Dermis blood vessel endothelial cell (primary cell): Measurements from ENCODE around the gene KCP. TPM values are rescaled to one million over a fixed set of nuclear protein-coding genes. Genes with fewer than 3 reads are reported as not detected.
A peak's percentile ranks its signal among the peaks of the same experiment; 100 is the strongest.

Experiments used
- DNase-seq: peaks from one replicate; pipeline ENCODE4 v3.0.0; 2010
- total RNA-seq: library from RNA; depleted of rRNA; stranded (reverse); fragments of >200 nt; gene quantifications from 2 replicates; pipeline ENCODE4 v1.2.3, GENCODE V29; 2014

The KCP gene
- total RNA-seq, 1 donor from 2014 or later: 0.17 TPM

DNA sequence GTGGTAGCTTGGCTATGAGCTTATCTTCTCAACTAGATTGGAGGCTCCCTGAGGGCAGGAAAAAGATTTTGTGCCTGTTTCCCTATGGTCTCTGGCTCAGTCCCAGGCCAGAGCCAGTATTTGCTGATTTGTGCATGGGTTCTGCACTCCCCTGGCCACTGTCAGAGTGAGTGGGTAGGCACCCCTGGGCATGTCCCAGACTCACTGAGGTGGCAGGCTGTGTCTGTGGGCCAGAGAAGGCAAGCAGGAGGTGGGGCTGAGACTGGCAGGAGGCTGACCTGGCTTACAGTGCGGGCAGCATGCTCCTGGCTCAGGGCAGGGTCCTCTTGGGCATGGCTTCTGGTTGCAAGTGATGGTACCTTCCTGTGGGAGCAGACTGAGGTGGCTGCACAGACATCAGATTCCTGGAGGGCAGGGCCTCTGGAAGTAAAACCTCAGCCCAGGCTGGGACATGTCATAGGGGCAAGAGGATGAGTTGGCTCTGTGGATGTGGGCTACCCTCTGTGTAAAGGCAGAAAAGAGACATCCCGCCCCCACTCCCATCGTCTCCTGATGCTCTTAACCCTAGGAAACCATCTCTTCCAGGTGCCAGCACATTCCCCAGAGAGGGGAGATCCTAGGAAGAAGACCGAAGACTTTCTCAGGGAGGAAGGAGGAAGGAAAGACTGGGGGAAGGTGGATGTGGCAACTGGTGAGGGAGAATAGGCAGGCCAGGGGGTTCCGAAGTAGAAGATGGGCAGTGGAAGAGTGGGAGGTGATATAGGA lies 4.3 kb downstream of the KCP start:
- no peak for DNase-seq

GRCh38 chr7:128904381-128905197 lies 5.9 kb downstream of the KCP start:
- DNase-seq: peak; percentile 74

- no peak for DNase-seq
Observed at GRCh38 chr7:128903621-128904361, 6.7 kb downstream of the KCP start.

GRCh38 chr7:128902761-128903585 lies 7.5 kb downstream of the KCP start:
- DNase-seq: peak; percentile 15

GRCh38 chr7:128900237-128900636 lies 10.3 kb downstream of the KCP start:
- DNase-seq: no peak

DNA sequence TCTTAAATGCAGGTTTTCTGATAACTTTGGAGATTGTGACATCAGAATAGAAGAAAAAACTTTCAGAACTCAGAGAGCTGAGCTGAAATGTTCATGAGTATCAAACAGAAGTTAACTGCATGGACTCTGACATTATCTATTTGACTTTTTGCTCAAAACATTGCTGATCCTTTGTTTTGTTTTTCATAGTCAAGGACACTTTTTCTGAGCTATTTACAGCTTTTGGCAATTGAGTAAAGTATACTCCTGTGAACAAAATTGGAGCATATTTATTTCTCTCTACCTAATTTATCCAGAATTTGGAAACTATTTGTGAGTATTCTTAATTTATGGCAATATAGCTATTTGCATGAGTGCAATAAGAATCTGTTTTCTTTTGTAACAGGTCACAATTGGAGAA lies 11.1 kb downstream of the KCP start:
- no peak for DNase-seq

GRCh38 chr7:128895320-128895719 lies 15.2 kb downstream of the KCP start:
- no peak for DNase-seq

DNA sequence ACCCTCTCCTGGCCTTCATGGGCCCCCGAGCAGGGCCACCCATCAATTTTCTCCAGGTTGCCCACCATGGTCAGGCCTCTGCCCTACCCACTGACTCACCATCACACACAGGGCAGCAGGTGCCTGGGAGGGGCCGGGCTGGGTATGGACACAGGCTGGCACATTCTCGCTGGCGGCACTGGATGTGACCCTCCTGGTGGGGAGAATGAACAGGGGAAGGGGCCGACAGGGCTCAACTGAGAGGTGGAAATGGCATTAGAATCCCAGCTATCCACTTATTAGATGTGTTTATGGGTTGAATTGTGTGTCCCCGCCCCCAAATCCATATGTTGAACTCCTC lies 16.4 kb downstream of the KCP start:
- no peak for DNase-seq

DNA sequence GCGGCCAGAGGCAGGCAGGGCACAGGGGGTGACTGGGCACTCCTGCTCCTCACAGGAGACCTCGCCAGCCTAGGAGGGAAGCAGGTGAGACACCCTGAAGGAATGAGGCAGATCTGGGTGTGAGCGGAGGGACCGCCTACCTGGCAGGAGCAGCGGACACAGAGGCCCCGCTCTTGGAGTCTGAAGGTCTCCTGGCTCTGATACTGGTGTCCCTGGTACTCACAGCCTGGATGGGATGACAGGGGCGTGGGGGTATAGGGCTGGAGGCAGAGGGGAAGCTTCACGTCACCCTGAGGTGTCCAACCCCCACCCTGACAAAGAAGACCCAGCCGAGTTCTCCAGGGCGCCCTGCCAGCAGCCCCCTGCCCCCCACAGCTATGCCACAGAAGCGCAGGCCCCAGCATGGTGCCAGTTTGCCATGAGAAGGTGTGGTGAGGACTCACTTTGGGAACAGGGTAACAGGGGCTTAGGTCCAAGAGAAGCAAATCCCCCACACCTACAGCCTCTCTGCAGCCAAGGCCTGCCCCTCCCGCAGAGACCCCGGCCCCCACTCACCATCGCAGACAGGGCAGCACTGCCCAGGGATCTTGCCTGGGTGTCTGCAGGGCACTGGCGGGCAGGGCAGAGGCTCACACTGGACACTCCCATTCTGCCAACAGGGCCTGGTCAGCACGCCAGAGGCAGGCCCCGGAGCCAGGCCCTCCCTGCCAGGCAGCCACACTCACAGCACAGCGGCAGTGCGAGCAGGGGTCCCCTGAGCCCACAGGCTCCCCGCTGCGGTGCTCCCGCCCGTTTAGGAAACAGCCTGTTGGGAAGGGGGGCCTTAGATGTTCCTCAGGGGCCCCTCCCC lies 17.0 kb downstream of the KCP start:
- DNase-seq: no peak

DNA sequence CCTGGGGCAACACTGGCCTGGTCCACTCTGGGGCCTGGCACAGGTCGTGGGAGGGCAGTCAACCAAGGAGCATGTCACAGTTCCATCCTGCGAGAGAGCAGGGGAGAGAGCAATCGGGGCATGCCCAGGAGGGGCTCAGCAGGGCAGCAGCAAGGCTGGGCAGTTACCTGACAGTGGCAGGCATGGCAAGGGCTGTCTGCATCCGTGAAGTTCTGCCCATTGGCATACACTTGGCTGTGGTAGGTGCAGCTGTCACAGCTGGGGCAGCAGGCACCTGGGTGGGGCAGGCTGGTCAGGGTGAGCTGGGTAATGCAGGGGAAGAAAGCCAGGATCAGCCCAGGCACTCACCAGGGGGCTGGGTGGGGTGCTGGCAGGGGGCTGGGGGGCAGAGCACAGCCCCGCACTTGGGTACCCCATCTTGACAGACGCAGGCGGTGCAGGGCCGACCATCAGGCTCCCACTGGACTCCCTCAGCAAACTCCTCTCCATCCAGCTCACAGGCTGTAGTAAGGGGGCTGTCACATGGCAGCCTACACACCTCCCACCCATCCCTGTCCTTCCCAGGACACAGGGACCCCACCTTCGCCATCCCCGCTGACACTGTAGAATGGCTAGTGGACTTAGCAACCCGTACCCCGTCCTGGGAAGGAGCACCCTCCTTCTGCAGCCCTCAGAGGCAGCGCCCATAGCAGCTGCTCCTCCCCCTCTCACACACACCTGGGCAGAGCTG lies 17.8 kb downstream of the KCP start:
- no peak for DNase-seq

DNA sequence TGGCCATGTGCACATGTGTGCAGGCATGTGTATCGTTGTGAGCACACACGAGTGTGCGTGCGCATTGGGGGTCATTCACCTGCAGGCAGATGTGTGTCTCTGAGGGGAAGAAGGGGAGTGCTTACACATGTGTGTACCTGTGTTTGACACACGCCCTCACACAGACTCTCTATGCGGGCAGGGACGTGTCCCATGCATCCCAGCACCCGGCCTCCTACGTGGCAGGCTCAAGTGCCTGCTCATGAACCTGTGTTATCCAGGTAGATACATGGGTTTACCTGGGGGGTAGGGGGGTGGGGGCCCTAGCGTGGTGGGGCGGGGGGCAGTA lies 18.6 kb downstream of the KCP start:
- no peak for DNase-seq

GRCh38 chr7:128891110-128891941 lies 19.2 kb downstream of the KCP start:
- DNase-seq: no peak

DNA sequence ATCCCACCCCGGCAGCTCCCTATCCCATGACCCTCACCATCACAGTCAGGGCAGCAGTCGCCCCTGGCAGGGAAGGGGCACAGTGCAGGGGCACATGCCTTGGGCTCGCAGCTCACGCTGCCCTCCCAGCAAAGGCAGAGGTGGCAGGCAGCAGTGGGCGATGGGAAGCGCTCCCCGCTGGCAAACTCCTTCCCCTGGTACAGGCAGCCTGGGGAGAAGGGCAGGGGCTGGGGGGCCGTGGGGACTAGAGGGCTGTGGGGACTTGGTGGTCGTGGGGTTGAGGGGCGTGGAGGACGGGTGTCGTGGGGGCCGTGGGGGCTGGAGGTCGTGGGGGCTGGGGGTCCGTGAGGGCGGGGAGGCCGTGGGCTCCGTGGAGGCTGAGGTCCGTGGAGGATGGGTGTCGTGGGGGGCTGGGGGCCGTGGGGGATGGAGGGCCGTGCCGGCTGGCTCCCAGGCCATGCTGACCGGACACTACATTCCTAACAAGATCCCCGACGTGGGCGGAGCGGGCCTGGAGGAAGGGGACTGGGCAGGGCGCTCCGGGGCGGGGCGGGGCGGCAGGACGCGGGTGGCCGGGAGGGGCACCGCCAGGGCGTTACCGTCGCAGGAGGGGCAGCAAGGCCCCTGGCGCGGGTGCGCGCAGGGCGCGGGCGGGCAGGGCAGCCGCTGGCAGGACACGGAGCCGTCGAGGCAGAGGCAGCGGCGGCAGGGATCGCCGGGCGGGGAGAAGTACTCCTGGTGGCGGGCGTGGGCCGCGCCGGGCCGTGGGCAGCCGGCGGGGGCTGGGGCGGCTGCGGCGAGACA lies 20.0 kb downstream of the KCP start:
- DNase-seq: no peak

DNA sequence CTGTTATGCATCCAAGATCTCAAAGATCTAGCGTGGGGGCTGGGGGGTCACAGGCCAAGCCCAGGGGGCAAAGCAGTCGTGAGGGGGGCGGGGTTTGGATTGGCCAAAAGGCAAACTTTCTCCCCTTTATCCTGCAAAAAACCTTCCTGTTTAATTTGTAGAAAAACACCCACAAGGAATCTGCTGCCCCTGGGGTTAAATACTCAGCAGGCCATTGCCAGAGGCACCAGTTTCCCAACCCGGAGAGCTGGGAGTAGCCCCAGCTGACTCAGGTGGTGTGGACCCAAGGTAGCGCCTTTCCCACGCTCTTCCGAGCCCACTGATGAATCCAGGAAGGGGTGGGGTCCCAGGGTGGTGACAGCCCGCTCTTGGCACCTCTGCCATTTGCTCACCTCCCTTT lies 21.4 kb downstream of the KCP start:
- DNase-seq: no peak

- DNase-seq: no peak
Observed at GRCh38 chr7:128888756-128889095, 21.8 kb downstream of the KCP start.

DNA sequence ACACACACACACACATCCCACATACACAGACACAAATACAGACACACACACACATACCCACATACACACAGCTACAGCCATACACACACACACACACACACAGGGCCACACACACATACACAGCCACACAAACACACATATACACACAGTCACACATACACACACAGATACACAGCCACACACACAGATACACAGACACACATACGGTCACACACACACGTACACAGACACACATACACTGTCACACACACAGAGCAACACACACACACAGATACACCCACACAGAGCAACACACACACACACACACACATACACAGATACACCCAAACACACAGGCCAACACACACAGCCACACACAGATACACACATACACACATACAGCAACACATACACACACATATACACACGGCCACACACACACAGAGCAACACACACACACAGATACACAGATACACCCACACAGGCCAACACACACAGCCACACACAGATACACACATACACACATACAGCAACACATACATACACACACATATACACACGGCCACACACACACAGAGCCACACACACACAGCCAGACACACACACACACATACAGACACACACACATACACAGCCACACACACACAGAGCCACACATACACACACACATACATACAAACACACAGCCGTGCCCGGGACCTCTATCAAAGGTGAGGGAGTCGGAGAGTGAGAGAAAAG lies 22.3 kb downstream of the KCP start:
- no peak for DNase-seq

GRCh38 chr7:128887169-128888038 lies 23.1 kb downstream of the KCP start:
- DNase-seq: no peak
